MM.1S (cell line): ENCODE data around the gene OR8B4.

Experiments
- DNase-seq: peaks from one replicate; pipeline ENCODE4 v3.0.0-alpha.2; 2015
- H2AFZ ChIP-seq: fragments of 300-600 bp; sonication (generic); 2 replicates; pipeline ENCODE4 v1.6.0; 2016; ENCODE audit warnings: antibody characterized with exemption, low read length
- H3F3A ChIP-seq: fragments of 300-600 bp; sonication (generic); 2 replicates; pipeline ENCODE4 v1.6.1; 2016; ENCODE audit warnings: mild to moderate bottlenecking, antibody characterized with exemption, low read length, moderate library complexity, mixed read lengths; ENCODE audit not compliant: insufficient read depth
- H3K27ac ChIP-seq: fragments of 300-600 bp; sonication (generic); 2 replicates; pipeline ENCODE4 v1.5.1; 2016; ENCODE audit warnings: mild to moderate bottlenecking, low read length
- H3K27me3 ChIP-seq: fragments of 300-600 bp; sonication (generic); replicated peaks from 2 replicates; pipeline ENCODE4 v1.6.0; 2016; ENCODE audit warnings: low read length; ENCODE audit not compliant: insufficient read depth
- H3K36me3 ChIP-seq: fragments of 300-600 bp; sonication (generic); replicated peaks from 2 replicates; pipeline ENCODE4 v1.6.1; 2016; ENCODE audit warnings: mild to moderate bottlenecking, low read length, mixed read lengths; ENCODE audit not compliant: insufficient read depth
- H3K4me1 ChIP-seq: fragments of 300-600 bp; sonication (generic); 2 replicates; pipeline ENCODE4 v1.6.1; 2016; ENCODE audit warnings: low read length, mixed read lengths
- H3K4me2 ChIP-seq: fragments of 300-600 bp; sonication (generic); 2 replicates; pipeline ENCODE4 v1.6.0; 2016; ENCODE audit warnings: low read depth, low read length
- H3K4me3 ChIP-seq: fragments of 300-600 bp; sonication (generic); 2 replicates; pipeline ENCODE4 v1.5.1; 2016; ENCODE audit warnings: low read length, mixed read lengths
- H3K79me2 ChIP-seq: fragments of 300-600 bp; sonication (generic); 2 replicates; pipeline ENCODE4 v1.6.1; 2016; ENCODE audit warnings: mixed run types, low read length, mixed read lengths
- H3K9ac ChIP-seq: fragments of 300-600 bp; sonication (generic); 2 replicates; pipeline ENCODE4 v1.6.1; 2016; ENCODE audit warnings: low read length, mixed read lengths
- H3K9me2 ChIP-seq: fragments of 300-600 bp; sonication (generic); replicated peaks from 2 replicates; pipeline ENCODE4 v1.6.1; 2016; ENCODE audit warnings: mild to moderate bottlenecking, low read length, mixed read lengths; ENCODE audit not compliant: insufficient read depth
- H3K9me3 ChIP-seq: fragments of 300-600 bp; sonication (generic); replicated peaks from 2 replicates; pipeline ENCODE4 v1.6.1; 2016; ENCODE audit warnings: mild to moderate bottlenecking, low read length, mixed read lengths; ENCODE audit not compliant: insufficient read depth
- H4K20me1 ChIP-seq: fragments of 300-600 bp; sonication (generic); 2 replicates; pipeline ENCODE4 v1.6.1; 2016; ENCODE audit warnings: mild to moderate bottlenecking, low read length, moderate library complexity, mixed read lengths; ENCODE audit not compliant: insufficient read depth
- CTCF ChIP-seq: fragments of 300-600 bp; sonication (generic); IDR thresholded peaks from 2 replicates; pipeline ENCODE4 v1.5.1; 2016; ENCODE audit warnings: antibody characterized with exemption, low read length, mixed read lengths
- EZH2 ChIP-seq: fragments of 300-600 bp; sonication (generic); optimal IDR thresholded peaks from 2 replicates; pipeline ENCODE3; 2017; ENCODE audit warnings: low read depth, mild to moderate bottlenecking, antibody characterized with exemption, low read length, mixed read lengths
- EZH2phosphoT487 ChIP-seq: fragments of 300-600 bp; sonication (generic); IDR thresholded peaks from 2 replicates; pipeline ENCODE4 v1.6.1; 2018; ENCODE audit warnings: antibody characterized with exemption, low read length

The OR8B4 gene

GRCh38 chr11:124434699-124435098, 10.0 kb upstream of the OR8B4 start:
- no peak overlapping the region for H2AFZ ChIP-seq
- H3K4me1 ChIP-seq: no peaks in the 10 kb centered on the region
- no peaks in the 10 kb centered on the region for H3F3A ChIP-seq
- no peak for DNase-seq
- H3K27ac ChIP-seq: no peak overlapping the region
- no peaks in the 10 kb centered on the region for H3K36me3 ChIP-seq
- no peaks in the 10 kb centered on the region for H3K79me2 ChIP-seq
- H3K9me3 ChIP-seq: no peaks in the 10 kb centered on the region
- no peaks in the 10 kb centered on the region for H3K9me2 ChIP-seq
- no peak overlapping the region for H3K9ac ChIP-seq
- no peak overlapping the region for H3K4me3 ChIP-seq
- H3K27me3 ChIP-seq: no peaks in the 10 kb centered on the region
- TF ChIP-seq EZH2 (no peak), EZH2phosphoT487 (no peak), CTCF (no peak)
- no peaks in the 10 kb centered on the region for H4K20me1 ChIP-seq
- no peak overlapping the region for H3K4me2 ChIP-seq

- Histone ChIP-seq H2AFZ (no peak overlapping the region), H3K9ac (no peak overlapping the region), H3K27ac (no peak overlapping the region), H3K4me3 (no peak overlapping the region), H4K20me1 (no peaks in the 10 kb centered on the region), H3K9me2 (no peaks in the 10 kb centered on the region), H3K4me2 (no peak overlapping the region), H3K36me3 (no peaks in the 10 kb centered on the region), H3F3A (no peaks in the 10 kb centered on the region), H3K27me3 (no peaks in the 10 kb centered on the region), H3K9me3 (no peaks in the 10 kb centered on the region), H3K79me2 (no peaks in the 10 kb centered on the region), H3K4me1 (no peaks in the 10 kb centered on the region)
- TF ChIP-seq EZH2 (no peak), CTCF (no peak), EZH2phosphoT487 (no peak)
- DNase-seq: no peak
Measured at GRCh38 chr11:124429599-124429998, 4.9 kb upstream of the OR8B4 start.

- Histone ChIP-seq H3K4me1 (no peaks in the 10 kb centered on the region), H2AFZ (no peak overlapping the region), H4K20me1 (no peaks in the 10 kb centered on the region), H3K79me2 (no peaks in the 10 kb centered on the region), H3K27ac (no peak overlapping the region), H3F3A (no peaks in the 10 kb centered on the region), H3K4me3 (no peak overlapping the region), H3K36me3 (no peaks in the 10 kb centered on the region), H3K9me3 (no peaks in the 10 kb centered on the region), H3K27me3 (no peaks in the 10 kb centered on the region), H3K9ac (no peak overlapping the region), H3K4me2 (no peak overlapping the region), H3K9me2 (no peaks in the 10 kb centered on the region)
- no peak for DNase-seq
- TF ChIP-seq CTCF (no peak), EZH2 (no peak), EZH2phosphoT487 (no peak)
Measured at GRCh38 chr11:124421043-124421442, 3.6 kb downstream of the OR8B4 start.
